Myometrial cell (primary cell): ENCODE data around the gene DDN. TPM values are rescaled to one million over a fixed set of nuclear protein-coding genes. Genes with fewer than 3 reads are reported as not detected.

Experiments used
- total RNA-seq: library from RNA; depleted of rRNA; stranded (reverse); fragments of >200 nt; gene quantifications from 2 replicates; pipeline ENCODE4 v1.2.3, GENCODE V29; 2015

DDN gene
- not detected in 2 replicates for total RNA-seq

GRCh38 chr12:48999371-49000131 is at the start of gene DDN:
Gene DDN, minus strand, starts transcription at chr12:48999375. Its CDS starts 88 bp downstream, at chr12:48999287.

DNA sequence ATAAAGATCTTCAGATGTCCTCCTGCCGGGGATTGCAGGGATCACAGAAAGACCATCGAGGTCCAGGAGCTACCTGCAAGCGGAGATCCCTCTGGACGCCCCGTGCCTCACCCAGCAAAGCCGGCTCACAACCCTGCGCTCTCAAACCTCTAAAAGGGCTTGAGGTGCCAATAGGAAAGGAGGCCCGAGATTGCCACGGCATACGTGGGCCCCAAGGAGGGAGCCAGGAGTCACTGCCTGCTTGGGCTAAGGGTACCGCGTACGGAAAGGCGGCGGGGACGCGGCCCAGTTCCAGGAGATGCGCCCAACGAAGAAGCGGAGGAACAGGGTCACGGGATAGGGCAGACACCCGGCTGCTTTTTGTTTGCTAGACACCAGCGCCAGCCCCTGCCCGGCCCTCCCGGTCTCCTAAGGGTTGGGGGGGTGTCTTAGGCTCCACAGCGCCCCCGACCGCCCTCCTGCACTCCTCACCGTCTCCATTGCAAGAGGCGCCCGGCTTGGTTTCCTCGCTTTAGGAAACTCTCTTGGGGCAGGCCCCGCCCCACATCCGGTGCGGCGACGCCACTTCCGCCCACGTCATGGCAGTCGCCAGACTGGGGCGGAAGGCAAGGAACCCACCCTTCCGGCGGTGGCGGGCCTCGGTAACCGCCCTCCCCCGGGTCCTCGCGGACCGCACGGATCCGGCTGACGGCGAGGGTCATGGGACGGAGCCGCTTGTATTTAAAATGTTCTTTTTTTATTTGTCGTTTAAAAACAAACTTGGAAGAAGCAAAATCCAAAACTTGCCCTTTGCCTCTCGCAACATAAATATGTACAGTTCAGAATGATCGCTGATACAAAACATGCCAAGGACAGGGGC is 19.3 kb upstream of the DDN start, which contains the start of gene PRKAG1:
Gene PRKAG1 (minus strand): TSS at position 516 of the 859 bp plus-strand sequence. CDS start 36 bp downstream, at position 480.

GRCh38 chr12:48978291-48978740 is 20.9 kb downstream of the DDN start, which contains the start of gene WNT1:
Gene WNT1, plus strand, starts transcription at chr12:48978322. Its CDS starts 329 bp downstream, at chr12:48978651.

DNA sequence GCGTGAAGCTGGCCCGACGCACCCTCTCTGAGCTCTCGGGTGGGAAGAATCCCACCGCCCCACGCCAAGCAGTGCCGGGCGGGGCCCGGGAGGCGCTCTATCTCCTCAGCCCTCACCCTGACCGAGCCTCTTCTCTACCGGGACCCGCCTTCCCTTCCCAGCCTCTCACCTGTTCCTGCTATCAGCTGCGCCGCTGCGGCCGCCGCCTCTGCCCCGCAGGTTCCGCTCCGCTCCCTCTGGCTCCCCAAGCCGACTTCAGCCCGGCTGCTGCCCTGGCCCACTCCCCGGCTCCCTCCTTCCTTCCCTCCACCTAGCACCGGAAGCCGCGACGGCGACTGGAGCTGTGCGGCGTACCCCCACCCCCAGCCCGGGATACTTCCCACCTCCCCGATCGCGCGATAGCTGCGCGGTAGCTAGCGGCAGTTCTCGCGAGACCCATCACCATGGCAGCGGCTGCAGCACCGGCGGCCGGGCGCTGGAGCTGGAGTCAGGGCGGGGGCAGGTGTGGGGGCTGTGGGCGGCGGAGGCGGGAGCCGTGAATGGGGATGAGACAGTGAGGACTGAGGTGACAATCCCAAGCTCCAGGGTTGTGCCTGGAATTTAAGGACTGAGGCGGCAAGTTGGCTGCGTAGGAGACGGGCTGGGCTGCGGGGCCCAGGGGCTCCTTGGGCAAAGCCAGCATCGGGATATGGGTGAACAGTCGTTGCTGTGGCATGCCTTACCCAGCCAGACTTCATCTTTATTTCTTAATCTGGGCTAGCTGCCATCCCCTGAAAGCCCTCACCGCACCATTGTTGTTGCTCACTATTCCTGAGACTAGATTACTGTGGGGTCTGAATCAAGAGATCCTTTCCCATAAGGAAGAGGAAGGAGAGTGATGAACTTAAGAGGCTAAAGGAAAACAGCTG is 41.8 kb downstream of the DDN start, which contains the start of gene ARF3:
Gene ARF3 (minus strand): TSS at position 347 of the 908 bp plus-strand sequence. CDS start 16,392 bp downstream, outside the sequence.

Other genes starting within 250 kb of the DDN start
- gene ADCY6, start 210.3 kb downstream of the DDN start, total RNA-seq = 11.8 and 14.7 TPM in 2 replicates
- 28.4 and 31.1 TPM in 2 replicates for gene CACNB3, start 180.9 kb downstream of the DDN start, total RNA-seq
- 56.5 and 56.8 TPM in 2 replicates for gene DDX23, start 147.2 kb downstream of the DDN start, total RNA-seq
- gene RND1, start 133.5 kb downstream of the DDN start, total RNA-seq = 0.29 TPM in 1 of 2 replicates, not detected in the other
- gene FKBP11, start 73.9 kb downstream of the DDN start, total RNA-seq = 70.1 and 72.3 TPM in 2 replicates
- 88.1 and 98.3 TPM in 2 replicates for gene ARF3, start 41.9 kb downstream of the DDN start, total RNA-seq
- gene WNT10B, start 27.6 kb downstream of the DDN start, total RNA-seq = not detected in 2 replicates
- gene WNT1, start 21.1 kb downstream of the DDN start, total RNA-seq = not detected in 2 replicates
- 114 TPM in 2 replicates for gene PRKAG1, start 19.4 kb upstream of the DDN start, total RNA-seq
- gene KMT2D, start 61.4 kb upstream of the DDN start, total RNA-seq = 15.9 and 23.6 TPM in 2 replicates
- gene RHEBL1, start 70.6 kb upstream of the DDN start, total RNA-seq = 0.58 and 3.4 TPM in 2 replicates
- not detected in 2 replicates for gene DHH, start 95.4 kb upstream of the DDN start, total RNA-seq
- 60.3 and 97.7 TPM in 2 replicates for gene LMBR1L, start 111.5 kb upstream of the DDN start, total RNA-seq
- gene TUBA1B, start 132.0 kb upstream of the DDN start, total RNA-seq = 4,951 and 5,972 TPM in 2 replicates
- gene TUBA1A, start 189.7 kb upstream of the DDN start, total RNA-seq = 1,622 and 1,849 TPM in 2 replicates